C4-2B (cell line): Measurements from ENCODE around the gene BFSP1.

Experiments used
- CTCF ChIP-seq: fragments of 450-650 bp; conservative IDR thresholded peaks from 2 replicates; pipeline ENCODE4 v1.5.1; 2017; ENCODE audit warnings: mild to moderate bottlenecking
- ZFX ChIP-seq: fragments of 450-650 bp; IDR thresholded peaks from 2 replicates; pipeline ENCODE4 v1.6.1; 2017

GRCh38 chr20:17452441-17452840 lies 78.7 kb downstream of the BFSP1 start:
- TF ChIP-seq CTCF = no peak
- no peak for TF ChIP-seq ZFX
